GM21619 (cell line): ENCODE results near the gene SHISA7.

Source experiments
- ATAC-seq: cut with Tn5 transposase; IDR thresholded peaks from one replicate; pipeline ENCODE4 v1.9.1; 2021; ENCODE audit not compliant: unreplicated experiment

Gene SHISA7

DNA sequence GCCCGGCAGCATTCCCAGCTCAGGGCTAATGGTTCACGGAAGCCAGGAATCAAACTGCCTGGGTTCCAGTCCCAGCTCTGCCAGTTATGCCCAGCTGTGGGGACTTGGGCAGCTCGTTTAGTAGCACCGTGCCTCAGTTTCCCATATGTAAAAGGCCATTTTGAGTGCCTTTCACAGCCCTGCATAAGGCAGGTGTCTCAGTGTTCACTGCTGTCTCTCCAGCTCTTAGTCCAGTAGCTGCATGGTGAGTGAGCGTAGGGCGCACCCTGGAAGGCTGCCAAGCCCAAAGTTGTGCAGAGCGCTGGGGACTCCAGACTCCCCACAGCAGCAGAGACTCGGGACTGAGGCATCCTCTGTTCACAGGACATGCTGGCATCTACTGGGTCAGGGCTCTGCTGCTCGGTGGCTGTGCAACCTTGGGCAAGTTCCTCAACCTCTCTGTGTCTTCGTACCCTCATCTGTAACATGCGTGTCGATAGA, 51.9 kb downstream of the SHISA7 start:
- ATAC-seq, result no peak

DNA sequence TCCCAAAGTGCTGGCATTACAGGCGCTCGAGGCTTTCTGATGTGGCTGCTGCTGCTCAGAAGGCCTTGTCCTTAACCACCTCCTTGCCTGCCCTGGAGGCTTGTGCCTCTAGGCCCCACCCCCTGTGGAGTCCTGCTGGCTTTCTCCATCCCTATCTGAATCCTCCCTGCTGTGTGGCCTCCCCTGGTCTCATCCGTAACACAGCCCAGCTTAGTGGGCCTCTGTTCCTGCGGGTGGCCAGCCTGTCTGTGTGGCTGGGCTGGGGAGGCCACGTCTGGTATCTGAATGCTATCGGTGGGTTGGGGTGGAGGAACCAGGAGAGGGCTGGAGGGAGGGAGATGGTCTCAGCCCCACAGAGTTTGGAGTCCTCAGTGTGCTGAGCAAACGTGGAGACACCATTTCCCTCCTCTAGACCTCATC, 52.6 kb downstream of the SHISA7 start:
- ATAC-seq, result no peak

DNA sequence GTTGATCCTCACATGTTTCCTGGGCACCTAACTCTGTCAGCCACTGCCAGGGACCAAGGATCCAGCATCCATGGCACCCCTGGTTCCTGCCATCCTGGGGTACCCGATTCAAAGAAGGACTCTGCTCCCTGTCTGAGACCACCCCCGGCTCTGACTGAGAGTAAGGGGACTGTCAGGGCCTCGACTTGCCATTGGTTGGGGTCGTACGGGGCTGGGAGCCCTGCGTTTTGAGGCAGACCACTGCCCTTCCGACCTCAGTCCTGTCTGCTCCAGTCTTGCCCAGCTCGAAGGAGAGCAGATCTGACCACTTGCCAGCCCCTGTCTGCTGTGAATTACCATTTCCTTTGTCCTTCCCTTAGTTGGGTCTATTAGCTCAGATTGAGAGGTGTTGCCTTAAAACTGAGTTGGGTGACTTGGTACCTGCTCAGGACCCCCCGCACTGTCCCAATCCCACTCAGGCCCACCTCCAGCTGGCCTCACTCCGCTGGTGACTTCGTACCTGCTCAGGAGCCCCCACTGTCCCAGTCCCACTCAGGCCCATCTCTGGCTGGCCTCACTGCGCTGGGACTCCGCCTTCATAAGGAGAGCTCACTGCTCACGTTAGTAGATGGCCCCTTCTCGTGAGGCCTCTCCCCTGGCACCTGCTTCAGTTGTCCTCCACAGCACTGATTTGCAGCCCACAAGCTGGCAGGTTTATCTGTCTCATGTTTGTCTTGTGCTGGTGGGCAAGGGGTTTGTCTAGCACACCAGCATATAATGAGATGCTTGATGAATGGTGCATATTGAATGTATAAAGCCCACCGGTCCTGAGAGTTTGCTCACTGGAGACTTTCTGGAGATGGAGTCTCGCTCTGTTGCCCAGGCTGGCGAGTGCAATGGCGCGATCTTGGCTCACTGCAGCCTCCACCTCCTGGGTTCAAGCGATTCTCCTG, 53.4 kb downstream of the SHISA7 start:
- ATAC-seq, result no peak

DNA sequence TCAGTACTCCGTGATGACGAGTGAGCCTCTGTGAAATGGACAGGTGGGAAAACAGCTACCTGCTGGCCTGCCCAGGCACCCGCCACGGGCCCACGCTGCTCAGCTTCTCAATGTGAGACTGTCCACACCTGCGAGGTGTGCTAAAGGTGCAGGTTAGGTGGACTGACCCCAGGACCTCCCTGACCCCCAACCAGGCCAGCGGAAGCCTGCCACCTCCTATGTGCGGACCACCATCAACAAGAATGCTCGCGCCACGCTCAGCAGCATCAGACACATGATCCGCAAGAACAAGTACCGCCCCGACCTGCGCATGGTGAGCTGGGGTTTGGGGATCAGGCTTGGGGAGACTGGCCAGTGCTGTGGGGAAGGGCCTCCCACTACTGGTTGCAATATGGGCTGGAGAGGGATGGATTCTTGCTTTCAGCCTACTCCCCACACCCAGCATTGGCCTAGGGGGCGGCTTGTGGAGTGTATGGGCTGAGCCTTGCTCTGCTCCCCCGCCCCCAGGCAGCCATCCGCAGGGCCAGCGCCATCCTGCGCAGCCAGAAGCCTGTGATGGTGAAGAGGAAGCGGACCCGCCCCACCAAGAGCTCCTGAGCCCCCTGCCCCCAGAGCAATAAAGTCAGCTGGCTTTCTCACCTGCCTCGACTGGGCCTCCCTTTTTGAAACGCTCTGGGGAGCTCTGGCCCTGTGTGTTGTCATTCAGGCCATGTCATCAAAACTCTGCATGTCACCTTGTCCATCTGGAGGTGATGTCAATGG, 55.2 kb downstream of the SHISA7 start:
- ATAC-seq, result no peak

DNA sequence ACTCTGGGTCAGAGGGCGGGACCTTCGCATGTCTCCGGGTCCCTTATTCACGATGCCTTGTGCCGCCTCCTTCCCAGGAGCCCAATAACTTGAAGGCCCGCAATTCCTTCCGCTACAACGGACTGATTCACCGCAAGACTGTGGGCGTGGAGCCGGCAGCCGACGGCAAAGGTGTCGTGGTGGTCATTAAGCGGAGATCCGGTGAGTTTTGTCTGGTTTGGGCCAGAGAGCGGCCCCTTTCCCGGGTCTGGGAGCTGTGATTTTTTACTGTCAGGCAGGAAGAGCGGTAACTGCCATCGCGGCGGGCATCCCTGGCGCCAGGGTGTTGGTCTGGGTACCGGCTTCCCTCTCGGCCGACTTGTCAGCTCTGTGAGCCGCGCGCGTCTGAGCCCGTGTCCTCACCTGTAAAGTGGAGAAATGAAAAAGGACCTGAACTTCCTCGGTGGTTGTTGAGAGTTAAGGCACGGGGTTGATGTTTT, 56.6 kb downstream of the SHISA7 start:
- no peak for ATAC-seq

DNA sequence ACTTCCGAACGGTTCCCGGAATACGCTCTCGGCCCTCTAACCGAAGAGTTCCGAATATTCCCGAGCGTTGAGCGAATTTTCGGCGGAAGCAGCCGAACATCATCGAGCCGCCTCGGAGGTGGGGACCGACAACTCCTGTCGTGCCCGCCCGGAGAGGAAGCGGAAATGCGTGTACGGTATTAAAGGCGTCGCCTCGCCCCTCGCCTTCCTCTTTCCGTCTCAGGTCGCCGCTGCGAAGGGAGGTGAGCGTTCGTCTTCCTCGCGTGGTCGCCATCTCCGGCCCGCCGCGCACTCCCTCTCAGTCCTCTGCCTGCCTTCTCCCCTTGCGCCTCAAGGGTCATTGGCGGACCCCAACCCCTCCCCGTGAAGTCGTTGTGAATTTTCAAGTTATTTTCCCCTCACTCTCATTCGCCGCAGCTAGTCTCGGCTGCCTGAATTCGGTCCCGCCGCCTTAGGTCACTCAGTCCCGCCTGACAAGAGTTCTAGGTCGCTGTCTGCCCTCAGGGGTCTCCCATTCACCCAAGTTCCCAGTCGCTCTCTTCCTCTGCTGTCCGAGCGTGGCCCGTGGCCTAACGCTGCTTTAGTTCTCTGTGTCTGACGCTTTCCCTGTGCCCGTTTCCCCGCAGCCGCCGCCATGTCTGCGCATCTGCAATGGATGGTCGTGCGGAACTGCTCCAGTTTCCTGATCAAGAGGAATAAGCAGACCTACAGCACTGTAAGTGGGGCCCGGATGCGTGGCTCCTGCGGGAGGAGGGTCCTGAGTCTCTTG, 57.2 kb downstream of the SHISA7 start, which contains the start of gene RPL28:
Gene RPL28, plus strand, starts transcription at position 209 of the 769 bp plus-strand sequence. Its CDS starts 426 bp downstream, at position 635.
- peak; percentile 71 for ATAC-seq

DNA sequence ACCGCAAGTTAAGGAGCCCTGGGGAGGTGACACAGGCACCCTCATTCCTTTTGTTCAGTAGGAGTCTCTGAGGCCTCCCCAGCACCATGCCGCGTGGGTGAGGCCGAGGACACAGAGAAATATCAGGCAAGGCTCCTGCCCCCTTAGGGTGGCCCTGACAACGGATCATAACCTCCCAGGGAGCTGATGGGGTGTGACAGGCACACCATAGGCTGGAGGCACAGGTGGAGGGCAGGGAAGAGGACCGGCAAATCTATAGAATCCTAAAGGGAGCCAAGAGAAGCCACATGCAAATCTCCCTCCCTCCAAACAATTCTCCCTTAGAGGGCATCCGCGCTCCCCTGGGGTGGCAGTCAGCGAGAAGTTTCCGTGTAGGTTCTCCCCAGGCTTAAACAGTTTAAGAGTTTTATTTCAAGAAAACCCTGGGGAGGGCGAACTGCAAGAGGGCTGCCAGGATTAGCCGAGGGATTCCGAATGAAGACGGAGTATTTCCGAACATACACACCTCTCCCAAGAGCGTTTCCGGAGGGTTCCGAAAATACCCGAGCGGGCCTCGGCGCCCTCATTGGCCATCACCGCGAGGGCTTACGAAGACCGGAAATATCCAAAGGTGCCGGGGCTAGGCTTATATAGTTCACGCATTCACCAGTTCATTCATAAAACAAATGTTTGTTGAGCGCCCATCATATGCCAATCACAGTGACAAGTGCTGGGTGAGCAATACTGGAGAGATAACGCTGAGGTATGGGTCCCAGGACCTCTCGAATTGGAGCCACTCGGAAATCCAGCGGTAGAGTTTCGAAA, 58.0 kb downstream of the SHISA7 start:
- ATAC-seq, result peak; percentile 50

DNA sequence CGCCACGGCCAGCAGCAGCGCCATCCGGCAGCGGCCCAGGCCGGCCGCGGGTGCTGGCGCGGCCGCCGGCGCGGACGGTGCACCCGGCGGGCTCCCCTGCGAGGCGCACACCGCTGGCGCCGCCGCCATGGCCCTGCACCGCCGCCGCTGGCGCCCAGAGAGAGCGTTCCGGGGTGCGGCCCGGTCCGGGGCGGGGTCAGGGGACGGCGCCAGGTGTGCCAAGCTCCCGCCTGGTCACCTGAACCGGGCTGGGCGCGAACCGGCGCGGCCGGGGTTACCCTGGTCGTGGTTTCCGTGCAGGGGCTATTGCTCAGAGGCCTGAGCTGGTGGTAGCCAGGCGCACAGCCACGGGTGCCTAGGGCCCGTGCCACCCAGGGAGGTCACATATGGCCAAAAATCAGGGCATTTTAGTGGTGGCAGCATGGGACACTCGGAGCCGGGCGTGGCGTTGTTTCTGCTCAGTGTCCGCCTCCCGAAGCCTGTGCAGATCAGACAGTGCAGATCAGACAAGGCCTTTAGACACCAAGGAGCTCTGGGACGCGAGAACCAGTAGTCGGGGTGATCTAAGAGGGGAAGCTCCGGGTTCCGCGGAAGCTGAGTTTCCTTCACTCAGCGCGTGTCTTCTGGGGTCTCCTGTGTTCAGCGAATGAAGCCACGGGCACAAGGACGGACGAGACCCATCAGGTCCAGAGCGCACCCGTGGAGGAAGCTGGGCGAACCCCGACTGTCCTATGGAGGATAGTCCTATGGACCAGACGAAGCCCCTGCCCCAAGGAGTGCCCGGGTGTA, 58.8 kb downstream of the SHISA7 start, which contains the start of gene TMEM238:
Gene TMEM238, minus strand, starts transcription at position 162 of the 789 bp plus-strand sequence. Its CDS starts 33 bp downstream, at position 129.
- ATAC-seq, result no peak

DNA sequence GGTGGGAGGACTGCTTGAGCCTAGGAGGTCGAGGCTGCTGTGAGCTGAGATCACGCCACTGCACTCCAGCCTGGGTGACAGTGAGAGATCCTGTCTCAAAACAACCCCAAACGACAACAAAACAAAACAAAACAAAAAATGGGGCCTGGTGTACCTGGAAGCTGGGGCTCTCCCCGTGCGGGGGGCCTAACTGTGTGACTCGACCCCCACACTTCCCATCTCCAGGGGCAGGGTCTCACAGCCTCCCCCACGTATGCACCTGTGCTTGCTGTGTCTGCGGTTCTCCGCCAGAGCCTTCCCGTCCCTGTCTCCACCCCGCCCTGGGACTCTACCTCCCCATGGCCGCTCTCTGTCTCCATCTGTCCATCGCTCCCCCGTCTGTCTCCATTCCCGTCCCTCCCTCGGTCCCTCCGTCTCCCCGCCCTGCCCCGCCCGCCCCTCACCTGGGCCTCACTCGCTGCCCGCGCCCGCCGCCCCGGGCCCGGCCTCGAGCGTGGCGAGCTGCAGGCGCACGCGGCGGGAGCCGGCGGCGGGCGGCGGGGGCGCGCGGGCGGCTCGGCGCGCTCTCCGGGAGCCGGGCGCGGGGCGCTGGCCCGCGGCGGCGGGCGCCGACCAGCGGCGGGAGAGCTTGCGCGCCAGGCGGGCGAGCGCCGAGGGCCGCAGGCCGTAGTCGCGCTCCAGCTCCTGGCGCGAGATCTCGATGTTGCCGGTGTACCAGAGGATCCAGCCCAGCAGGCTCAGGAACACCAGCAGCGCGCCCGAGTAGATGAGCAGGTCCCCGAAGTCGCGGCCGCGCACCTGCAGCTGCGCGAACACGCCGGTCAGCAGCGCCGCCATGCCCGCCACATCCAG, 59.6 kb downstream of the SHISA7 start:
- ATAC-seq, result no peak

DNA sequence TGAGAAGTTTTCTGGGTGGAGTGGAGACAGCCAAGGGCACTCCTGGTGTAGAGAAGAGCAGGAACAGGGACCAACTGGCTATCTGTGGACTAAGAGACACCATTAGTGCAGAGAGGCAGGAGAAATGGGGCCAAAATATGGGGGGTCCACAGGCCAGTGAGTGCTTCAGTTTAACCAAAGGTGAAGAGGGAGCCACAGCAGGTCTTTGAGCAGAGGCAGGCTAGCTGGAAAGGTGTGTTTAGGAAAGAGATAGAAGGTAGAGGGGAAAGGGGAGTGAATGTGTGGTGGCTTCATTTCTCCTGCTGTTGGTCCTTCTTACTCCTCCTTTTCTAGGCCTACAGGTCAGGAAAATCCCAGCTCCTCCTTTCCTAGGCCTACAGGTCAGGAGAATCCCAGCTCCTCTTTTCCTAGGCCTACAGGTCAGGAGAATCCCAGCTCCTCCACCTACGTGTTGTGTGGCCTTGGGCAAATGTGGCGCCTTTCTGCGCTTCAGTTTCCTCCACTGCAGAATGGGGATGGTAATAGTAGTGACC, 60.5 kb downstream of the SHISA7 start:
- ATAC-seq, result no peak

DNA sequence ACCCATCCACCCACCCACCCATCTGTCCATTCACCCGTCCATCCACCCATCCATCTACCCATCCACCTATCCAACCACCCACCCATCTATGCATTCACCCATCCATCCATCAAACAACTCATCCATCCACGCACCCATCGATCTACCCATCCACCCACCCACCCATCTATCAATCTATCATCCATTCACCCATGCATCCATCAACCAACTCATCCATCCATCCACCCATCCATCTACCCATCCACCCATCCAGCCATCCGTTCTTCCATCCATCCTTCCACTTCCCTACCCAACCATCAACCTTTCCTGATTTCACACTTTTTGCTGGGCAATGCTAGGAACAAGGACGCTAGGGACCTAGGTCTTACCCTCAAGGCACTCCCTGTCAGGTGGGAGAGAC, 61.1 kb downstream of the SHISA7 start:
- no peak for ATAC-seq

DNA sequence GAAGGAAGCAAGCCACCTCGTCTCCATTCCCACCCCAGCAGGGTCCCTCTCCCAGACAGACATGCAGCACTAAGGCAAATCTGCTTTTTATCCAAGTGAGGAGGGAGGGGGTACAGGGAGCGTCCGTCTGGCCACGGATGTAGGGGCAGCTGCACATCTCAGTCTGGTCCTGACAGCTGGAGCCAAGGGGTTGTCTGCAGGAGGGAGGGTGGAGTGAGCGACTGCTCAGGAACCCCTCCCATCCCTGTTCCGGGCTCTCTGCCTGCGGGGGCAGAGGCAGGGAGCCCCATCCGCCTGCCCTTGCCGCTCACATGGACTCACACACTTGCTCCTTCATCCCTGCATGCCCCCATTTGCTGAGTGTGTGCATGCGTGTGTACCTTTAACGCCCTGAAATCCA, 63.9 kb downstream of the SHISA7 start:
- ATAC-seq, result no peak
